AG04450 (cell line): ENCODE measurements around the gene PPT2. TPM values are rescaled to one million over a fixed set of nuclear protein-coding genes. Genes with fewer than 3 reads are reported as not detected.

Experiments used
- CTCF ChIA-PET: fragments of 300-600, 350-600 bp; formaldehyde crosslinking; extraction: SDS; loops from one replicate; lab custom pipeline; 2022; ENCODE audit warnings: antibody characterized with exemption, inconsistent platforms; lab: Charles Lee
- POLR2A ChIA-PET: fragments of 350-600 bp; formaldehyde crosslinking; extraction: SDS; loops from one replicate; lab custom pipeline; 2021; ENCODE audit warnings: antibody characterized with exemption, inconsistent platforms; lab: Yijun Ruan, JAX
- DNase-seq: peaks from one replicate; pipeline ENCODE4 v3.0.0-alpha.2; 2011; ENCODE audit warnings: low read depth, low spot score
- H3K27ac ChIP-seq: one replicate; pipeline ENCODE4 v1.5.1; 2012; ENCODE audit warnings: low read depth, low read length, control low read depth
- H3K27me3 ChIP-seq: one replicate; pipeline ENCODE4 v1.6.0; 2012; ENCODE audit warnings: low read length; ENCODE audit not compliant: control insufficient read depth, insufficient read depth
- H3K4me3 ChIP-seq: 2 replicates; pipeline ENCODE4 v1.5.1; 2011; ENCODE audit warnings: mild to moderate bottlenecking, low read depth, low read length, control low read depth
- H3K9me3 ChIP-seq: 2 replicates; pipeline ENCODE4 v1.5.1; 2012; ENCODE audit warnings: low read length; ENCODE audit not compliant: control insufficient read depth, insufficient read depth
- CTCF ChIP-seq: IDR thresholded peaks from 2 replicates; pipeline ENCODE4 v1.5.1; 2011; ENCODE audit warnings: low read depth, low read length, control low read depth, inconsistent platforms
- polyA plus RNA-seq: library from polyadenylated mRNA; depleted of rRNA; stranded (reverse); fragments of >200 nt; gene quantifications from 2 replicates; pipeline ENCODE4 v1.2.3, GENCODE V29; 2011

Gene PPT2
- polyA plus RNA-seq, 1 experiment = 12.6 TPM

DNA sequence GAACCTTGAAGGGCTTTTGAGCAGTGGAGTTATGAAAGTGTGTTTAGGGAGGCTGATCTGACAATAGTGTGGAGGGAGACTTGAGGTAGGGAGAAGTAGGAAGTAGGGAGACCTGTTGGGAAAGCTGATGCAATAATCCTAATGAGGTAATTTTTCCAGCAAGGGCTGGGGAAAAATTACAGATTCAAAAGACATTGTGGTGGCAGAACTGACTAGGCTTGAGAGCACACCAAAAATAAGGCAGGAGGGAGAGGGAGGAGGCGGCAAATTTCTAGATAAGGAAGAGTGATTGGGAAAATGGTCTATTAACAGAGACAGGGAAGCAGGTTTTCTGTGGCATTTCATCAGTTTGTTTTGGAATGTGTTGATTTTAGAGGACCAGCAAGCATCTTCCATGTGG is 7.7 kb upstream of the PPT2 start:
- Histone ChIP-seq H3K27ac (no peak overlapping the region), H3K9me3 (peaks cover 13% of the 10 kb centered on the region), H3K27me3 (peaks cover 46% of the 10 kb centered on the region), H3K4me3 (no peak overlapping the region)
- CTCF ChIA-PET = interaction anchor here (1.1 kb wide), 2 partner anchors 27 to 49 kb away, joined by 3 read pairs; no protein-coding TSS in a partner anchor
- POLR2A ChIA-PET = interaction anchor here (1.4 kb wide), 1 partner anchor 10 kb away, joined by 5 read pairs; no protein-coding TSS in a partner anchor
- no peak for DNase-seq
- TF ChIP-seq CTCF = no peak

GRCh38 chr6:32146687-32147086 is 7.3 kb upstream of the PPT2 start:
- TF ChIP-seq CTCF = no peak
- Histone ChIP-seq H3K27ac (no peak overlapping the region), H3K4me3 (no peak overlapping the region), H3K9me3 (peaks cover 13% of the 10 kb centered on the region), H3K27me3 (peaks cover 46% of the 10 kb centered on the region)
- no peak for DNase-seq
- CTCF ChIA-PET = interaction anchor here (1.1 kb wide), 2 partner anchors 28 to 49 kb away, joined by 3 read pairs; no protein-coding TSS in a partner anchor
- POLR2A ChIA-PET = interaction anchor here (1.4 kb wide), 1 partner anchor 11 kb away, joined by 5 read pairs; no protein-coding TSS in a partner anchor

GRCh38 chr6:32147401-32148132 is 6.4 kb upstream of the PPT2 start:
- no peak for DNase-seq
- CTCF ChIA-PET = interaction anchor here (1.2 kb wide), 1 partner anchor 9 kb away, joined by 3 read pairs; no protein-coding TSS in a partner anchor
- no peak overlapping the region for H3K27ac ChIP-seq
- H3K4me3 ChIP-seq = no peak overlapping the region
- H3K27me3 ChIP-seq = peaks cover 42% of the 10 kb centered on the region
- peaks cover 13% of the 10 kb centered on the region for H3K9me3 ChIP-seq
- no peak for TF ChIP-seq CTCF
- POLR2A ChIA-PET = interaction anchor here (1.4 kb wide), 1 partner anchor 12 kb away, joined by 5 read pairs; no protein-coding TSS in a partner anchor

DNA sequence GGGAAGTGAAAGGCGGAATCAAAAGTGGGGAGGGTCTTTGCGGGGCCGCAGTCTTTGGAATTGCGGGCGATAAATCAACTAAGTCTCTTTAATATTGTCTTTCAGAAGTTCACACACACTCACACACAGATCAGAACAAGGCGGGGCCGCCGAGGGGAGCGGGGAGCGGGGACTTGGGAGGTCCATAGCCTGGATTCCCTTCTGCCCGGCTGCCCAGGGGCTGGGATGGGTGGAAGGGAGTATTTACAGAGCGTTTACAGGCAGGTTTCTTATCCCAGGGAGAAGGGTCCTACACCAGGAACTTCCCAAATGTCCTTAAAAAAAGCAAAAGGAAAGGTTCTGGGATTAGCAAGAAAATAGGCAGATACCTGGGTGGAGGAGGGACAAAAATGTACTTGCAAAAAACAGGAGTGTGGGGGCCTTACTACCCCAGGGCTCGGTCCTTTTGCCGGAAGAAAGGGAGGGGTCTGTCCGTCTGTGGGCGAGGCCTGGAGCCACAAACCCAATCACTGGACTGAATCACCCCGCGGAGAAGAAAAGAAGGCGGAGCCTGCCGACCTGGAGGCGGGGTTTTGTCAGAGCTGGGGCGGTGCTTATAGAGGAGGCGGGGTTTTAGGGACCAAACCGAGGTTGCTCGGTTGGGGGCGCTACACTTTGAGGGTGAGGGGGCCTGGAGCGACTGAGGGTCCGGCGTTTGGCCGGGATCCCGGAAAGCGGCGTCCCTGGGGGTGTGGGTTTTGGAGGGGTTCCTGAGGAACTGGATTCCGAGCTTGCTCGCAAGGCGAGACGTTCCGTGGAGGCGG is 5.5 kb upstream of the PPT2 start:
- no peak for TF ChIP-seq CTCF
- Histone ChIP-seq H3K27me3 (peaks cover 42% of the 10 kb centered on the region), H3K9me3 (peaks cover 13% of the 10 kb centered on the region), H3K27ac (no peak overlapping the region), H3K4me3 (no peak overlapping the region)
- no peak for DNase-seq
- ChIA-PET POLR2A (interaction anchor here (0.9 kb wide), 1 partner anchor 8 kb away, joined by 3 read pairs; no protein-coding TSS in a partner anchor), CTCF (interaction anchor here (1.2 kb wide), 1 partner anchor 10 kb away, joined by 3 read pairs; no protein-coding TSS in a partner anchor)
